HCT116 (cell line): ENCODE data around the gene TRIM24. TPM values are rescaled to one million over a fixed set of nuclear protein-coding genes. Genes with fewer than 3 reads are reported as not detected.

Experiments
- ATAC-seq: fragments of 200-7000 bp; cut with Tn5 transposase; 2 replicates; pipeline ENCODE4 v1.9.1; 2020; ENCODE audit warnings: mild to moderate bottlenecking, moderate library complexity
- BruUV-seq: library from RNA; stranded (reverse); fragments of 400-500 nt; replicated peaks from 2 replicates; lab custom pipeline; 2021; lab: Mats Ljungman, UMichigan
- CTCF ChIA-PET: fragments of 300-600 bp; sonication (Branson Sonifier 250); formaldehyde crosslinking; loops from one replicate; lab custom pipeline; 2021; ENCODE audit warnings: antibody characterized with exemption; lab: Charles Lee
- POLR2A ChIA-PET: fragments of 300-600, 350-600 bp; sonication (Branson Sonifier 250); formaldehyde crosslinking; loops from one replicate; lab custom pipeline; 2021; ENCODE audit warnings: antibody characterized with exemption; lab: Charles Lee
- RAD21 ChIA-PET, 2 experiments: fragments of 300-600 bp; sonication (Branson Sonifier 250); formaldehyde crosslinking; loops; one replicate each; lab custom pipeline; 2023; ENCODE audit warnings: low total read pairs in 2 of 2; ENCODE audit not compliant: uncharacterized antibody in 2 of 2, unreplicated experiment in 2 of 2, low non-redundant PET in 1 of 2; lab: Charles Lee
- DNase-seq: peaks from one replicate; pipeline ENCODE4 v3.0.0-alpha.2; 2010; ENCODE audit warnings: low read depth, low spot score
- H2AFZ ChIP-seq: fragments of 200-600 bp; shearing (Covaris generic), sonication (generic); 2 replicates; pipeline ENCODE4 v1.6.1; 2017; ENCODE audit warnings: low read depth, mixed run types, mixed read lengths, antibody characterized with exemption, low read length; ENCODE audit not compliant: poor library complexity, severe bottlenecking
- H3K27ac ChIP-seq: 2 replicates; pipeline ENCODE4 v1.5.1; 2012; ENCODE audit warnings: low read depth, low read length
- H3K27me3 ChIP-seq: fragments of 200-600 bp; sonication (generic); 2 replicates; pipeline ENCODE4 v1.6.1; 2016; ENCODE audit warnings: mixed run types, low read length, mixed read lengths; ENCODE audit not compliant: insufficient read depth
- H3K36me3 ChIP-seq, 2 experiments: fragments of 200-500 bp in 1 of 2; fragments of 200-600 bp in 1 of 2; sonication (Bioruptor generic) in 1 of 2; sonication (generic) in 1 of 2; 2 replicates each; pipeline versions ENCODE4 v1.5.1 to v1.6.1; 2014 to 2016; ENCODE audit warnings: low read length in 2 of 2, inconsistent platforms in 1 of 2, mixed read lengths in 1 of 2, mixed run types in 1 of 2; ENCODE audit not compliant: insufficient read depth in 2 of 2, control insufficient read depth in 1 of 2
- H3K4me1 ChIP-seq, 2 experiments: fragments of 200-600 bp in 1 of 2; sonication (generic) in 1 of 2; 2 replicates each; pipeline versions ENCODE4 v1.5.1 to v1.6.1; 2012 to 2017; ENCODE audit warnings: low read length in 2 of 2, inconsistent platforms in 1 of 2, mild to moderate bottlenecking in 1 of 2, mixed read lengths in 1 of 2, mixed run types in 1 of 2, moderate library complexity in 1 of 2; ENCODE audit not compliant: insufficient read depth in 2 of 2, control insufficient read depth in 1 of 2
- H3K4me2 ChIP-seq: fragments of 200-600 bp; sonication (generic); 2 replicates; pipeline ENCODE4 v1.6.1; 2017; ENCODE audit warnings: mixed run types, low read length, mixed read lengths
- H3K4me3 ChIP-seq, 2 experiments: fragments of 200-600 bp in 1 of 2; sonication (generic) in 1 of 2; replicated peaks in 1 of 2; 2 replicates each; pipeline ENCODE4 v1.5.1; 2011 to 2016; ENCODE audit warnings: low read length in 2 of 2, control low read depth in 1 of 2, low read depth in 1 of 2, mild to moderate bottlenecking in 1 of 2, mixed read lengths in 1 of 2, mixed run types in 1 of 2
- H3K79me2 ChIP-seq: fragments of 200-600 bp; sonication (generic); 2 replicates; pipeline ENCODE4 v1.6.1; 2017; ENCODE audit warnings: mild to moderate bottlenecking, mixed run types, low read length, moderate library complexity, mixed read lengths; ENCODE audit not compliant: insufficient read depth
- H3K9ac ChIP-seq: fragments of 200-600 bp; sonication (generic); 2 replicates; pipeline ENCODE4 v1.6.1; 2016; ENCODE audit warnings: low read length, mixed read lengths
- H3K9me2 ChIP-seq: fragments of 200-600 bp; sonication (generic), shearing (Covaris generic); 2 replicates; pipeline ENCODE4 v1.6.1; 2017; ENCODE audit warnings: mixed run types, mild to moderate bottlenecking, moderate library complexity; ENCODE audit not compliant: insufficient read depth
- H3K9me3 ChIP-seq, 2 experiments: fragments of 200-500 bp in 1 of 2; fragments of 200-600 bp in 1 of 2; sonication (Bioruptor generic) in 1 of 2; sonication (generic) in 1 of 2; 2 replicates each; pipeline ENCODE4 v1.6.1; 2014 to 2017; ENCODE audit warnings: low read length in 2 of 2, mixed read lengths in 2 of 2, inconsistent platforms in 1 of 2, low read depth in 1 of 2, mild to moderate bottlenecking in 1 of 2, mixed run types in 1 of 2, moderate library complexity in 1 of 2; ENCODE audit not compliant: control insufficient read depth in 1 of 2, insufficient read depth in 1 of 2
- H4K20me1 ChIP-seq: fragments of 200-600 bp; sonication (generic), shearing (Covaris generic); 2 replicates; pipeline ENCODE4 v1.6.1; 2017; ENCODE audit warnings: mixed run types, mild to moderate bottlenecking, moderate library complexity; ENCODE audit not compliant: insufficient read depth
- CEBPB ChIP-seq: IDR thresholded peaks from 2 replicates; pipeline ENCODE4 v1.6.1; 2012; ENCODE audit warnings: low read depth
- ELF1 ChIP-seq: IDR thresholded peaks from 2 replicates; pipeline ENCODE4 v1.6.1; 2012; ENCODE audit warnings: low read depth, borderline replicate concordance
- EZH2phosphoT487 ChIP-seq: fragments of 200-600 bp; IDR thresholded peaks from 2 replicates; pipeline ENCODE4 v1.6.1; 2018; ENCODE audit warnings: antibody characterized with exemption, borderline replicate concordance
- JUND ChIP-seq: IDR thresholded peaks from 2 replicates; pipeline ENCODE4 v1.6.1; 2012
- POLR2AphosphoS5 ChIP-seq: IDR thresholded peaks from 2 replicates; pipeline ENCODE4 v1.6.1; 2011; ENCODE audit warnings: mild to moderate bottlenecking, low read depth, low read length, moderate library complexity
- SIN3A ChIP-seq: IDR thresholded peaks from 2 replicates; pipeline ENCODE4 v1.6.1; 2012; ENCODE audit warnings: low read depth
- SP1 ChIP-seq: IDR thresholded peaks from 2 replicates; pipeline ENCODE4 v1.6.1; 2012; ENCODE audit warnings: low read depth
- TCF7L2 ChIP-seq: IDR thresholded peaks from 2 replicates; pipeline ENCODE4 v1.7.0; 2011; ENCODE audit warnings: borderline replicate concordance, inconsistent platforms; ENCODE audit not compliant: insufficient read depth, insufficient read length; ENCODE audit errors: extremely low read depth
- YY1 ChIP-seq: IDR thresholded peaks from 2 replicates; pipeline ENCODE4 v1.6.1; 2011; ENCODE audit warnings: low read length, low read depth, moderate library complexity, mild to moderate bottlenecking; ENCODE audit not compliant: insufficient replicate concordance; ENCODE audit errors: extremely low read depth
- intact Hi-C: fragments of 100-400 bp; cut with micrococcal nuclease; formaldehyde crosslinking; loops from 2 replicates; pipeline ENCODE4 v1.10.0; 2022
- total RNA-seq: library from RNA; stranded (reverse); gene quantifications from one replicate; pipeline ENCODE4 v1.2.1, GENCODE V29; 2021; ENCODE audit not compliant: unreplicated experiment
- TF ChIP-seq, protein P1 (sequence below): IDR thresholded peaks from 2 replicates; pipeline ENCODE4 v1.6.1; 2012
- TF ChIP-seq, protein P2 (sequence below): IDR thresholded peaks from 2 replicates; pipeline ENCODE4 v1.6.1; 2012
- TF ChIP-seq, protein P3 (sequence below): IDR thresholded peaks from 2 replicates; pipeline ENCODE4 v1.6.1; 2011; ENCODE audit warnings: mild to moderate bottlenecking, low read length, moderate library complexity; ENCODE audit not compliant: insufficient replicate concordance; ENCODE audit errors: extremely low read depth

The TRIM24 gene
- total RNA-seq, 1 experiment from 2014 or later = 12.8 TPM

- Histone ChIP-seq H3K79me2 (no peaks in the 10 kb centered on the region), H3K4me2 (no peak overlapping the region), H3K27ac (no peak overlapping the region), H3K27me3 (no peaks in the 10 kb centered on the region), H3K4me1 (no peaks in the 10 kb centered on the region), H3K36me3 (no peaks in the 10 kb centered on the region), H3K9me3 (no peaks in the 10 kb centered on the region), H3K9ac (no peak overlapping the region), H4K20me1 (no peaks in the 10 kb centered on the region), H3K9me2 (no peaks in the 10 kb centered on the region), H2AFZ (no peak overlapping the region), H3K4me3 (no peak overlapping the region)
- CTCF ChIA-PET = no interaction called here
- ATAC-seq = no peak
- BruUV-seq = no TSS peak
- POLR2A ChIA-PET = no interaction called here
- DNase-seq = no peak
- intact Hi-C loops = no loop called here
- RAD21 ChIA-PET = no interaction called here
- TF ChIP-seq TCF7L2 (no peak), SIN3A (no peak)
- TF ChIP-seq, protein P1, sequence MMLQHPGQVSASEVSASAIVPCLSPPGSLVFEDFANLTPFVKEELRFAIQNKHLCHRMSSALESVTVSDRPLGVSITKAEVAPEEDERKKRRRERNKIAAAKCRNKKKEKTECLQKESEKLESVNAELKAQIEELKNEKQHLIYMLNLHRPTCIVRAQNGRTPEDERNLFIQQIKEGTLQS = no peak
Measured at GRCh38 chr7:138538997-138539644, 79.1 kb downstream of the TRIM24 start.

DNA sequence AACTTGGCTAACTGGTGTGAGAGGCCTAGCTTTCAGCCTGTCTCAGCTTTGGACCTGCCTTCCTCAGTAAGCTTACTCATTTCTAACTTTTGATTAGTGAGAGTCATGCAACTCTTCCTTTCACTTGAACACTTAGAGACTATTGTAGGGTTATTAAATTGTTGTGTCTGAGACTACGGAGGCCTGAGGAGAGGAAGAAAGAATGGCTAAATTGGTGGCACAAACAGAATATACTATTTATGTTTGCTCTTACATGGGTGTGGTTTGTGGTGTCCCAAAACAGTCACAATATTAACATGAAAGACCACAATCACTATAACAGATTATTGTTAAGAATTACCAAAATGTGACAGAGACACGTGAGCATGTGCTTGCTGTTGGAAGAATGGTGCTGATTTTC, 82.1 kb downstream of the TRIM24 start:
- Histone ChIP-seq H3K9me3 (no peaks in the 10 kb centered on the region), H3K4me3 (no peak overlapping the region), H3K9me2 (no peaks in the 10 kb centered on the region), H2AFZ (no peak overlapping the region), H4K20me1 (no peaks in the 10 kb centered on the region), H3K27ac (no peak overlapping the region), H3K9ac (no peak overlapping the region), H3K79me2 (no peaks in the 10 kb centered on the region), H3K4me2 (no peak overlapping the region), H3K4me1 (no peaks in the 10 kb centered on the region), H3K27me3 (no peaks in the 10 kb centered on the region), H3K36me3 (no peaks in the 10 kb centered on the region)
- ATAC-seq (no peak), DNase-seq (no peak)
- ChIA-PET CTCF (no interaction called here), RAD21 (no interaction called here), POLR2A (no interaction called here)
- intact Hi-C loops = no loop called here
- BruUV-seq = no TSS peak
- TF ChIP-seq CEBPB (no peak), TCF7L2 (no peak), ELF1 (no peak), YY1 (no peak), EZH2phosphoT487 (no peak), POLR2AphosphoS5 (no peak), JUND (no peak), SP1 (no peak)
- TF ChIP-seq, protein P2, sequence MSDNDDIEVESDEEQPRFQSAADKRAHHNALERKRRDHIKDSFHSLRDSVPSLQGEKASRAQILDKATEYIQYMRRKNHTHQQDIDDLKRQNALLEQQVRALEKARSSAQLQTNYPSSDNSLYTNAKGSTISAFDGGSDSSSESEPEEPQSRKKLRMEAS = no peak
- TF ChIP-seq, protein P3, sequence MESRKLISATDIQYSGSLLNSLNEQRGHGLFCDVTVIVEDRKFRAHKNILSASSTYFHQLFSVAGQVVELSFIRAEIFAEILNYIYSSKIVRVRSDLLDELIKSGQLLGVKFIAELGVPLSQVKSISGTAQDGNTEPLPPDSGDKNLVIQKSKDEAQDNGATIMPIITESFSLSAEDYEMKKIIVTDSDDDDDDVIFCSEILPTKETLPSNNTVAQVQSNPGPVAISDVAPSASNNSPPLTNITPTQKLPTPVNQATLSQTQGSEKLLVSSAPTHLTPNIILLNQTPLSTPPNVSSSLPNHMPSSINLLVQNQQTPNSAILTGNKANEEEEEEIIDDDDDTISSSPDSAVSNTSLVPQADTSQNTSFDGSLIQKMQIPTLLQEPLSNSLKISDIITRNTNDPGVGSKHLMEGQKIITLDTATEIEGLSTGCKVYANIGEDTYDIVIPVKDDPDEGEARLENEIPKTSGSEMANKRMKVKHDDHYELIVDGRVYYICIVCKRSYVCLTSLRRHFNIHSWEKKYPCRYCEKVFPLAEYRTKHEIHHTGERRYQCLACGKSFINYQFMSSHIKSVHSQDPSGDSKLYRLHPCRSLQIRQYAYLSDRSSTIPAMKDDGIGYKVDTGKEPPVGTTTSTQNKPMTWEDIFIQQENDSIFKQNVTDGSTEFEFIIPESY = no peak
